AG08395 (cell line): Measurements from ENCODE around the gene BATF3.
"Not testable (repeated sequence)": the region's sequence is repeated elsewhere in the genome, so short reads cannot be mapped to it uniquely, and the experiment has no call there.

Experiments used
- DNase-seq: peaks from one replicate; pipeline ENCODE4 v3.0.0; 2012; ENCODE audit warnings: mixed read lengths, low spot score

The BATF3 gene

GRCh38 chr1:212699625-212700222 lies at the start of gene BATF3:
BATF3 (minus strand) TSS chr1:212699840; CDS start chr1:212699762, 78 bp downstream.
- DNase-seq, result peak; percentile 29

GRCh38 chr1:212746546-212746945 lies 46.9 kb upstream of the BATF3 start:
- no peak for DNase-seq

- DNase-seq, result no peak
Measured at GRCh38 chr1:212745303-212745702, 45.7 kb upstream of the BATF3 start.

- no peak for DNase-seq
Measured at GRCh38 chr1:212743901-212744475, 44.3 kb upstream of the BATF3 start.

- DNase-seq, result no peak
Measured at GRCh38 chr1:212738330-212738729, 38.7 kb upstream of the BATF3 start.

- no peak for DNase-seq
Measured at GRCh38 chr1:212737559-212737958, 37.9 kb upstream of the BATF3 start.

GRCh38 chr1:212733109-212733508 lies 33.5 kb upstream of the BATF3 start:
- no peak for DNase-seq

- no peak for DNase-seq
Measured at GRCh38 chr1:212731630-212732029, 32.0 kb upstream of the BATF3 start.

GRCh38 chr1:212728606-212729005 lies 29.0 kb upstream of the BATF3 start:
- no peak for DNase-seq

GRCh38 chr1:212727386-212728181 lies 27.9 kb upstream of the BATF3 start:
- peak; percentile 28 for DNase-seq

GRCh38 chr1:212724679-212725078 lies 25.0 kb upstream of the BATF3 start:
- DNase-seq, result not testable (repeated sequence)

GRCh38 chr1:212722270-212722957 lies 22.8 kb upstream of the BATF3 start:
- DNase-seq, result no peak

- peak; percentile 82 for DNase-seq
Measured at GRCh38 chr1:212721388-212722247, 22.0 kb upstream of the BATF3 start.

- no peak for DNase-seq
Measured at GRCh38 chr1:212719633-212720032, 20.0 kb upstream of the BATF3 start.

- no peak for DNase-seq
Measured at GRCh38 chr1:212718499-212718898, 18.9 kb upstream of the BATF3 start.

- DNase-seq, result no peak
Measured at GRCh38 chr1:212716161-212716560, 16.5 kb upstream of the BATF3 start.

GRCh38 chr1:212713465-212714136 lies 14.0 kb upstream of the BATF3 start:
- DNase-seq, result no peak

GRCh38 chr1:212712451-212713303 lies 13.0 kb upstream of the BATF3 start:
- peak; percentile 75 for DNase-seq

GRCh38 chr1:212711974-212712373 lies 12.3 kb upstream of the BATF3 start:
- DNase-seq, result not testable (repeated sequence)

GRCh38 chr1:212710566-212710965 lies 10.9 kb upstream of the BATF3 start:
- no peak for DNase-seq
